HG02973 (cell line): ENCODE measurements around the gene ABCB6.
A peak's percentile ranks its signal among the peaks of the same experiment; 100 is the strongest.

Experiments
- ATAC-seq: cut with Tn5 transposase; IDR thresholded peaks from one replicate; pipeline ENCODE4 v1.9.1; 2021; ENCODE audit warnings: moderate library complexity; ENCODE audit not compliant: unreplicated experiment

ABCB6 gene

DNA sequence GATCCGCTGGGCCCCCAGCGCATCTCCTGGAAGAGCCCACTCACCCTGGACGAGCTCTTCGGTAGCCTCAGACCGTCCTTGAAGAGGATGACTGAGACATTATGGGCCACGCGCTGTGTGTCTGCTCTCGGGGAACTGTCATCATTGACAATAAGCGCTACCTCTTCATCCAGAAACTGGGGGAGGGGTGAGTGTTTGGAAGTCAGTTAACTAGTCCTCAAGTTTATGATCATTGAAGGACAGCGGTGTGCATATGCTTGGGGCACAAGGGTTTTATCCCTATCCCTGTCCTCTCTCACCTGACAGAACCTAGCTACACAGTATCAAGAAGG is 27.1 kb upstream of the ABCB6 start:
- no peak for ATAC-seq

DNA sequence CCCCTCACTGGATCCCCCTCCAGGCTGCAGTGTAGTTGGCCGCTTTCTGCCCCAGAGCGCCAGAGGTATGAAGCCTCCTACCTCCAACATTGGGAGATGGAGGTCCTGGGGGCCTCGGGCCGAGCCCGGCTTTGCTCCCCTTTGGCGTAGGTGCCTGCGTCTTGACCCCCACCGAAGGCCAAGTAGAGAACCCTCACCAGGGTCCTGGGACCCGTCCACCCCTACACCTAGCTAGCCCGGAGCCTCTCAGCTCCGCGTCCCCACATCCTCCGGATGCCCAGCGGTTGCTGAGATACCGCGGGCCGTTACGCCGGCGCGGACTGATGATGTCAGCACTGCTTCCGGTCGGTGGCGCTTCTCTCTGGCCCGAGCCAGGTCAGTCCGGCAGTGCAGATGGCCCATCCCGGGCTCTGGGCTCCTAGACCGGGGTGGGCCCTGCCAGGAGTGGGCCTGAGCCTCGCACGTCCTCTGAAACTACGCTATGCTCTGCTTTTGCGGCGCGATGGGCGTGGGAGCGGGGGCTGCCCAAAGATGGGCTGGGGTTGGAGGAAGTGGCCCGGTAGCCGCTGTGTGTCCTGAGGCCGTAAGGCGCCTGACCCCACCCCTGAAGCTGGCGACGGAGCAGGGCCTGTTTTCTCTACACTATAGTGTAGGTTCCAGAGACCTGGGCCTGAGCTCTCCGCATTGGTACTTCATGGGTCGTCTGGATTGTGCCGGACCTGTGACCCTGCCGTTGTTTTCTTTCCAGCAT is 26.6 kb upstream of the ABCB6 start, which contains the start of the genes GLB1L and STK16:
GLB1L (minus strand) TSS at position 297 of the 751 bp plus-strand sequence. CDS start 1,871 bp downstream, outside the sequence.
STK16 (plus strand) TSS at position 332 of the 751 bp plus-strand sequence. CDS start 521 bp downstream, outside the sequence.
- ATAC-seq, result peak; percentile 68

DNA sequence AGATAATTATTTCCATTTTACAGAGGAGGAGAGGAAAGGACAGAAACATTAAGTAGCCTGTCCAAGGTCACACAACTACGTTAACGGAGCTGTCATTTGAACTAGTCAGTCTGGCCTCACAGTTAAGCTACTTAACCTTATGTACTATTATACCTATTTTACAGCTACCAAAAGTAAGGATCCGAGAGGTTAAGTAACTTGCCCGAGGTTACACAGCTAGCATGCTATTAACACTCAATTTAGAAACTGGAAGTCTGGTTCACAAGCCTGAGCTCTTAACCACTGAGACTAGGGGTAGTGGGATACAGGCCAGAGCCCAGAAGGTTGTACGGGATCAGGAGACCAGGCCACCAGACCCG is 26.0 kb upstream of the ABCB6 start:
- no peak for ATAC-seq

DNA sequence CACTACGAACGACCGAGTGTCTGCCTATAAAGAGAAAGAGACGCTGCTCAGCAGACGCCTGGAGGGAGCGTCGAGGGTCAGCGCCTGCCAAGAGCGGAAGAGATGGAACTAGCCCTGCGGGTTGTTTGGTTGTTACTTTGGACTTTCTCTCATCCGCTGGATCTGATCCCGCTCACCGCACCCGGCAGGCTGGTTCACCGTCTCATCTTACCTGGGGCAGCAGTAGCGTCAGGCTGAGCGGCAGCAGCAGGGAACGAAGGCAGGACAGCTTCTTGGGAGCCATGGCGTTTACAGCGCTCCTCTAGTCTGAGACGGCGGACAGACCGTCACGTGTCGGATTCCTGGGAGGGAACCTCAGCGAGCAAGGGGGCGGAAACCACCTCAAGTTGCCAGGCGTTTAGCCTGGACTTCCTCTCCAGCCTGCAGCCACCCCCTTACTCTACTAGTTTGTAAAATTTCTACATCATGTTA is 24.6 kb upstream of the ABCB6 start:
- ATAC-seq, result no peak

DNA sequence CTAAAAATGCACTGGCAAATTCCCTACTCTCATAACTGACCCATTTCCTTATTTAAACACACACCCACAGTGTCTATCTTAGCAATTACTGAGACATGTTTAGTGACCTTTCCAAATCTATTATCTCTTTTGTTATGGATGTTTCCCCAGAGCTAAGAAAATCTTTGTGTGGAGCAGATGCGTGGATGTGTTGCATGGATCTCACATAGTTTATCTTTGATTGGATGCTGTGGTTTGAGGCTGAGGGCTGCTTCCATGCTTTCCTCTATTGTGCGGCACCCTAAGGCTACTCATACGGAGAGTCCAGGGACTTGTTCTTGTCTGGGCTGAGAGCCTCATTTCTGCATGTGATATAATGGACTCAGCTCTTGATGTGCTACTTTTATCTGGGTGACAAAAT is 15.6 kb upstream of the ABCB6 start:
- ATAC-seq, result no peak

DNA sequence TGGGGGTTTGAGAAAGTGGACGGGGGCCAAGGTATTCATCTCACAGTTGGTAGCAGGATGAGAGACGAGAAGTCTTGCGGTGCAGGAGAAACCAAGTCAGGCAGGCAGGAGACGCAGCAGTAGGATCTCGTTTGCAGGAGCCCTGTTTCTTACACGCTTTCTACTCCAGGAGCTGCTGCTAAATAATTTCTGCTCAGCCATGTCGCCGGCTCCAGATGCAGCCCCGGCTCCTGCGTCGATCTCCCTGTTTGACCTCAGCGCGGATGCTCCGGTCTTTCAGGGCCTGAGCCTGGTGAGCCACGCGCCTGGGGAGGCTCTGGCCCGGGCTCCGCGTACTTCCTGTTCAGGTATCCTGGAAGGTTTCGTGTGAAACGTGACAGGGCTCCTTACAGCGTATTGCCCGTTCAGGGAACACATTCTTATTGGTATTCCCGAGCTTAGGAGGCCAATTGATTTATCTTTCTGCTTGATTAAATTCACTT is 11.3 kb upstream of the ABCB6 start:
- peak; percentile 16 for ATAC-seq

DNA sequence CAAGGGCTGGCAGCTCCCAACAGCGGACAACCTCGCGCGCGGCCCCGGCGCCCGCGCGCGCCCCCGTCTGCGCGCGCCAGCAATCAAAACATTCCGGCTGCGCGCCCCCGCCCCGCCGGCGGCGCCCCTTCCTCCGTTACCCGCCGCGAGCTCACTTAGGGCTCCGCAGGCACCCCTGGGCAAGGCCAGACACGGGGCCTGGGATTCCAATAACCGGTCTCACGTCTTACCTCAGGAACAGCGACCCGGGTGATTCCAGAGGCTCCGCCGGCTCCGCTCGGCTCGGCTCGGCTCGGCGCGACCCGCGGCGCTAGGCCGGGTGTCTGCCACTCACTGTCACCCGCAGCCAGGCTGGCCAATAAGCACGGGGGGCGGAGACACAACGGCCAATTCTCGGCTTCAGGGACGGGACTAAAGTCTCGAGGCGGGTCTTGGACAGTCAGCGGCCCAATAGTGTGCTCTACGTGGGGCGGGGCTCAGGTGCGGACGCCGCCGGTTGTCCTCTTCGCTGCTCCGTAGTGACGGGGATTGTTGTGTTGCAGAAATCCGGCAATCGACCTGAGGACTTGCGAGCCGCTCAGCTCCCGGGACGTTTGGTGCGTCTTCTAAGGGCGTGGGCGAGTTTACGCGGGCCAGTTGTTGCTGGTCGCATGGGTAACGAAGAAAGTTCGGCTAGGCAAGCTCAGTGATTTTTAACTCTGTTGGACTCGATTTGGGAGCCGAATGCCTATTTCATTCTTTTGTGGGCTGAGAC is 10.7 kb upstream of the ABCB6 start, which contains the start of the genes ANKZF1 and ATG9A:
ANKZF1 (plus strand) TSS at position 502 of the 754 bp plus-strand sequence. CDS start 452 bp downstream, outside the sequence.
ATG9A (minus strand) TSS at position 332 of the 754 bp plus-strand sequence. CDS start 1,612 bp downstream, outside the sequence.
- ATAC-seq, result peak; percentile 95

DNA sequence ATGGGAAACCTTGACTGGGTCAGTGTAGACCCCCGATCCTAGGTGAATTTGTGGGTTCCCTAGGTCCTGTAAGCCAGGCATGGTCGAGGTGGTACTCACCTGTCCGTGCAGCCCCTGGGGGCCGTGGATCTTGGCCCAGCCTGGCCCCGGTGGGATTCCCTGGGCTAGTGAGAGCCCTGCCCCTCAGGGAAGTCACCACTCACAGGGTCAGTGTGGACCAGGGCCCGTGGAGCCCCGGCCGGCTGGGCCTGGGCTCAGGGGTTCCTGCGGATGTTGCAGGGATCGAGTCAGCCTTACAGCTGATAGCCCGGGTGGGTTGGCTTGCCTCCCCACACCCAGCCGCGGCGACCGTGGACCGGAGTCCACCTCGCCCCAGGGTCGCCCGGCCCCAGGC is 10.2 kb upstream of the ABCB6 start:
- no peak for ATAC-seq

DNA sequence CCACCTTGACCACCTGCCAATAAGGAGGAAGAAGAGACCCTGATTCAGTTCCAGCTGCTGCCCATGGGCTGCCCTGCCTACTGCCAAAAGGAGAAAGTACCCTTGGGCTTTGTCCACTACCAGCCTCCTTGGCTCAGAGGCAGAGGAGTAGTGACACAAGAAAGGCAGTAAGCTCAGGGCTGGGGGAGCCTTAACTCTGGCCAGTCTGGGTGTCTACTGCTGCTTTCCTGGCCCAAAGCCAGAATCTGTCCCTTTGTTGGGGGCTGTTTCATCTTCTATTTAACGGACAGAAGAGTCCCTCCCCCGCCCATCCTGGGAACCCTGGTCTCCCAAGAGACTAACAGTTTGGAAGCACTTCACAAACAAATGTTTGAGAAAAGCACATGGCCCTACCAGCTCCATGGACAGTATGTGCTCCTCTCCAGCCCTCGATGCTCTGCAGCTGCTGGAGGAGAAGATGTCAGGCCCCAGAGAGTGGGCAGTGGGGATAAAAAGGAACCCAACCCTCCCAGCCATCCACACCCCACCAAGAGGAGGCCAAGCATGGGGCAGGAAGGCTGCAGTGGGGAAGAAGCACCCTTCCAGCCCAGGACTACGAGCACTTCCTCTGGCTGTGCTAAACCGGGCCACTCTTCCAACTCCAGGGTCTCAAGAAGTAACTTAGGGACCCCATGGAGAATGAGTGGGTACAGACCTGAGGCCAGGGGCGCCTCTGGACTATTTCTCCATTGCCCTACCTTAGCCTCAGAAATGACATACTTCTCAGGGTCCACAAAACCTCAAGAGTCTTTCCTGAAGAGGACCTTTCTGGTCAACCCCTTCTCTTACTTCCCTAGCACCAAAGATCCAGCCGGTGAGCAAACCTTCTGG is 9.5 kb upstream of the ABCB6 start:
- no peak for ATAC-seq

DNA sequence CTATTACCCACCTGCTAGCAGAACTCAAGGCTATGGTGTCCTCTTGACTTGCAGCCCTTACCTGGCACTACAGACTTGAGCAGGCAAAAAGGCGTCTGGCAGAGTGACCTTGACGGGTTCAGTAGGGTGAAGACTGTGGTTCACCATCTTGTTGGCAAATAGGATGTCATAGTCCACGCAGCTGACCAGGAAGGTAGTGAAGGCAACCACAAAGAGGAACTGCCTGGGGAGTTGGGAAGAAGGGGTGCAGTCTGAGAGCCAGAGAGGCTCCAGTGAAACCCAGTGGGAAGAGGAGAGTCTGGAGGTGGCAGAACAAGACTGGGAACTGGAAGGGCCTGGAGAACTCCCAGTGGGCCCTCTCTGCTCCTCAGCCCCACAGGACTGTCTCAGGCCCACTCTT is 6.6 kb upstream of the ABCB6 start:
- ATAC-seq, result no peak

DNA sequence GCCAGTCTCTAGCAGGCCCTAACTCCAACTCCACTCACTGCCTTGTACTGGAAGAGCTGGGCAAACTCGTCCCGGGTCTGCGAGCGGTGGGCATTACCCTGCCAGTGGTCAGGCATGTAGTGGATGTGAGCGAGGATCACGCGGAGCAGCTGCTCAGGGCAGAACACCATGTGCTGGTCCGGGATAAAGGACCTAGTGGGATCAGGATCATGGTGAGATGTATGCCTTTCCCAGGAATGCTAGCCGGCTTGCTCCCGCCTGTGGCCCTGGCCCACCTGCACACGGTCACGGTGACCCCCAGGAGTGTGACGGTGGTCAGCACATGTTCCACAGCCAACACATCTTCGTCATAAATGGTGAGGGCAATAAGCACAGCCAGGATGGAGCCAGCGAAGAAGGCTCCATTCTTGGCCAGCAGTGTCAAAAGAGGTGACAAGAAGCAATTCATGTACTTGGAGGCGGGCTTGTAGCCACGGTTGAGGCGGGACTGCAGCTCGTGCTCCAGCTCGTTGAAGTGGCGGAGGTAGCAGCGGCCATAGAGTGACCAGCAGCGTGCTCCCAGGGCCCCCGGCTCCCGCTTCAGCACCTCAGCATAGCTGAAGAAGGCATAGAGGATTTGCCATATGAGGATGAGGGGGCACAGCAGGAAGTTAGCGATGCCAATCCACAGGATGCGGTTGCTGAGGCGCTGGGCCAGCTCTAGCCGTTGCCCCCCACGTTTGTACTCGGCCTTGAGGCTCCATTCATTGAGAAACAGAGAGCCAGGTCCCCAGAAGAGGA is 5.3 kb upstream of the ABCB6 start:
- no peak for ATAC-seq

DNA sequence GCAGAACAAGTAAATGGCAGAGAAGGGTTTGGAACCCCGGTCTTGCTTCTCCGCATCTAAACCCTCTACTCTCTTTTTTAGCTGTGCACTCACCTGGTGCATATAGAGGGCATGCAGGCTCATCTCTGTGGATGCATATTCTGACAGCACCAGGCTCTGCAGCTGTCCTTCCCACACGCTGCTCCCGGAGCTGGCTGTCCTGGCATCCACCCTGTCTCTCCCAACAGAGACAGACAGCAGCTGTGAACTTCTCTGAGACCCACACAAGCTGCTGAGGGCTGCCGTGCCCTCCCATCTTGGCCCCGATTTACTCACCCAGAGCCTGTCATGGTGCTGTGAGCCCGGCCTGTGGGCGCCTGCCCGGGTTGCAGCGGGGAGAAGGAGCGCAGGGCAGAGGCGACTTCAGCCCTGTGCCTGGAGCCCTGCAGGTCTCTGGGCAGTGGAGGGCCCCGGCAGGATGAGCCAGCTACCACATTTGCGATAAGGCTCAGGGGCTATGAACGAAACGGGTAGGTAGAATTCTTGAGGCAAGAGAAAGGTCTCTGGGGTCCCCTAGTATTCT is 3.3 kb upstream of the ABCB6 start:
- ATAC-seq, result no peak

DNA sequence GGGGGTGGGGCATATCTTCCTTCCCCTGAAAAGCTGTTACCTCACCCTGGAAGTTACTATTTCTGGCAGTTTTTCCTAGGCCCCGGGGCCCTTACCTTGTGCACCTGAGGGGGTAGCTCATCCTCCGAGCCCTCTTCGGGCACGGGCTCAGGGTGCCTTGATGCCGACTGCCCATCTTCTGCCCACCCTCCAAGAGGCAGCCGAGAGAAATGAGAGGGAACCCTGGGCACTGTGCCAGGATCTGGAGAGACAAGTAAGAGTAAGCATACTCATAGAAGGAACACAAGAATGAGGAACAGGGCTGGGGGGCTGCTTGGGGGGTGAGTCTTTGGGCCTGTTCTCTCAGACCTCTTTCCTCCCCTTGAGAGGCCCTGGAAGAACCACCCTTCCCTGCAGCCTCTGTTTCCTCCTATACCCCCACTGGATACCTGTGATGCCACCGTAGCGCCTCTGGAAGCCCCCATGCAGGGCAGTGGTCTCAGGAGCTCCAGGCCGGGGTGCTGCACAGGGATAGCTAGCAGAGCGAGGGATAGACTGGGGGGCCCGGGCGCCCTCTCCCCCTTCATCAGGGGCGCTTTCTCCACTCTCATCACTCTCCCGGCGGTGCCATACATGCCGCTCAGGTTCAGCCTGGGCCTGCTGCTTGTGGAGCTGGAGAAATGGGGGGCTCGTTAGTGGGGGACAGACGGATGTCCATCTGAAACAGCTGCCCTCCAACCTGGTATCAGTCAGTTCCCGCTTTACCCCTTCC is 2.1 kb upstream of the ABCB6 start:
- no peak for ATAC-seq

DNA sequence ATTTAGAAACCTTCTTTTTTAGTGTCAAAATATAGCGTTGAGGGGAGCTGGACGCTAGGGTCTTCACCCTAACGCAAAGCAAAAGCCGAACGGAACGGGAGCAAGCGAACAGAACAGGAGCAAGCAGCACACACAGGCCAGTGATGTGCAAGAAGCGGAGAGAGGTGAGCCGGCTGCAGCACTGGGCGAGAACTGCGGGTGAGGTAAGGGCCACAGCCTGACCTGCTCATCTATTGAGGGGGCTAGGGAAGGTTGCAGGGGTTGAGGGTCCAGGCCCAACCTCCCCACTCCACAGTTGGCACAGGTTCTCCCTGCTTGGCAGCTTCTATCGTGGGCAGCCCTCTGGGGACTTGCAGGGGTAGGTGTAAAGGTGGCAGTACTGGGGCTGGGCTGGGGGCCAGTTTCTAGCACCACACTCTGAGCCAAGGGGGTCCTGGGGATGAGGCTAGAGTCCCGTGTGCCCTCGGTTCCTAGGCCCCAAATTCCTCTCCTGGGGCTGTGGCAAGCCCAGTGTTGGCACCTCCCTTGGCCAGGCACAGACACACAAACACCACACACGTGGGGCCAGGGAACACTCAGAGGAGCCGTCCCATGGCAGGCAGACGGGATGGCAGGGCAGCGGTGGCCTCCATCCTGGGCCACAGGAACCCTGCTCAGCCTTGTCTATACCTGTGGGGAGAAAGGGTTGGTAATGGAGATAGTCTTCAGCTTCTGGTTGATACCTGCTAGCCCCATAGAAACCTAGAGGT is 1.2 kb upstream of the ABCB6 start:
- no peak for ATAC-seq

DNA sequence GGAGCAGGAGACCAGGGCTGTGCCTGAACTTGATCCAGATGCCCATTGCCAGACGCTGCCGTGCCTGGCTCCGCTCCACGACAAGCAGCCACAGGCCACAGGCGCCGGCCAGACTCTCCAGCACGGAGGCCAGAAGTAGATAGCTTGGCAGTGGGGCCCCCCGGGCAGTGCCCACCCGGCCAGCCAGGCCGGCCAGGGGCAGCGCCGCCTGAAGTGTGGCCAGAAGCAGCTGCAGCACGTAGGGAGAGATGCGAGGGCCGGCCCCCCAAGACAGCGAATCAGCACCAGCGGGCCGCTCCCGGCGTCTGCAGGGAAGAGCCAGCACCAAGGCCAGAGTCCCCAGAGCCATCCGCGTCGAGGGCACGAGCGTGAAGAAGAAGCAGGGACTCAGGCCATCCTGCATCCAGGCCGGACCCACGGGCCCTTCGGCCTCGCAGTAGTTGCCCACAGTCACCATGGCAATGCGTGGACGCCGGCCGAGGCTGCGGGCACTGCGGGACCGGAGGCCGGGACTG is 484 bp downstream of the ABCB6 start:
- ATAC-seq, result peak; percentile 17

DNA sequence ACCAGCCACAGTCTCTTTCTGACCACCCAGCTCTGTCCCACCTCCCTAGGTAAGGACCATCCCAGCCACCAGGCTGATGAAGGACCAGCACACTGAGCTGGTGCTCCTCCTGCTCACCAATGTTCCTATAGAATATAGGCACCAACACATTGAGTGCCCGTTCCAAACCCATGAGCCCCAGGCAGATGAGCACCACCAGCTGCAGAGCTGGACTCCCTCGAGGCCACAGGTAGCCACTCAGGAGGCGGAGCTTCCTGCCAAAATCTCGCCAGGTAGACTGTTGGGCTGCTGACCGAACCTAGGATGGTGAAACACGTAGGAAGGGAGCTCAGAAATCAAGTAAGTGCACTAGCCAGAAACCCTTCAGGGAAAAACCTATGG is 2.2 kb downstream of the ABCB6 start:
- ATAC-seq, result no peak

DNA sequence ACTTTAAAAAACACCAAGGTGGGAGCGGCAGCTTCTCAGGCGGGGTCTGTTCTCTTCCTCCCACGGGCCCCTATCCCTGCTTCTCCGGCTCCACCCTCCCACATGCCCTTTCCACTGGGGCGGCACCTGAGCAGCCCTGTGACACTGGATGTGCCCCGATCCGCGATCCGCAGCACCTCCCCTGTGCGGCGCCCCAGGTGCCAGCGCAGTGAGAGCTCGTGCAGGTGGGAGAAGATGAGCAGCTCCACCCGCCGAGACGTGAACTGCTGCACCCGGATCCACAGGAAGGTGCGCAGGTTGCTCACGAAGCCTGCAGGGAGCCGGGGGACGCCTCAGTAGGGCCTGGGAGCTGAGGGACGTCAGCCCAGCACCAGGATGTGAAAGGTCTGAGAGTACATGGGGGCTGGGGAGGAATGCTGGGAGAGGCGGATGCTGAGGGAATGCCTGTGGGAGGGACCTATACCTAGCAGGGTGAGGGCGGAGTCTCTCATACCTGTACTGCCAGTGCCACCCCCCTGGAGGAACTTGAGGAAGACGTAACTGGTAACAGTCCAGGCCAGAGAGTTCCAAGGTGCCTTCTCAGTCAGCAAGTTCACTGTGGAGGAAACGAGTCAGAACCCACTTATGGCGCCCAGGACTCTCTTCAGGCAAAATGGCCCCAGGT is 2.8 kb downstream of the ABCB6 start:
- ATAC-seq, result no peak

DNA sequence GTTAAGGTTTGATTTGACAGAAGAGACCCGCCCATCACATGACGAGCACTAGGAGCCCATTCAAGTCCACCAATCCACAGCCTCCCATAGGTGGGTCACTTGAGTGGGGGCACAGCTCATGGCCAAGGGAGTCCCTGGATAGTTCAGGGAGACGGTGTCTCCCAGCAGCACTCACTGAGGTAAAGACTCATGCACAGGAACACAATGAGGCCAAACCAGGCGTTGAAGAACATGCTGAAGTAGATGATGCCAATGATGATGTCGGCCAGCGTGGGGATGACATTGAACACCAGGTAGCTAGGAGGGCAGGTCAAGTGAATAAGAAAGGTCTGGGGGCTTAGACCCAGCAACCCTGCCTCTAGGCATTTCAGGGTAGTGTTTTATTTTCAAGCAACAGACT is 4.0 kb downstream of the ABCB6 start:
- no peak for ATAC-seq
